Left cardiac atrium (tissue), 4 donors: ENCODE measurements around the gene AGBL1. TPM values are rescaled to one million over a fixed set of nuclear protein-coding genes. Genes with fewer than 3 reads are reported as not detected.
"Not testable (repeated sequence)": the region's sequence is repeated elsewhere in the genome, so short reads cannot be mapped to it uniquely, and the experiment has no call there.

Source experiments
- ATAC-seq, 2 donors: fragments of 200-7000 bp; cut with Tn5 transposase; one replicate each; pipeline ENCODE4 v1.9.1; 2020; ENCODE audit warnings: mild to moderate bottlenecking in 2 of 2, moderate library complexity in 2 of 2
- DNase-seq: peaks from one replicate; pipeline ENCODE4 v3.0.0-alpha.2; 2020
- intact Hi-C, 2 donors: fragments of 100-400 bp; cut with DNase I; formaldehyde crosslinking; loops; one replicate each; pipeline versions ENCODE4 v1.14.1 to v1.15.1; 2022 to 2023
- total RNA-seq, 2 donors: library from RNA; stranded (reverse); fragmentation: NEBNext Ultra II Directional; extraction: Animal tissue kit (Norgen Biotek cat#: 25700); gene quantifications; one replicate each; pipeline ENCODE4 v1.2.1, GENCODE V29; 2021
- donor health status: DM: no; HTN: yes; CAD: no.
- donor health status: DM: no; HTN: yes; CAD: no; lungs with severe emphysema.
- donor health status: DM: yes; HTN: yes; CAD: no.
- donor health status: Dilated cardiomyopathy.

The AGBL1 gene
- total RNA-seq, 2 donors from 2014 or later: 0.05 TPM; not detected in 1

DNA sequence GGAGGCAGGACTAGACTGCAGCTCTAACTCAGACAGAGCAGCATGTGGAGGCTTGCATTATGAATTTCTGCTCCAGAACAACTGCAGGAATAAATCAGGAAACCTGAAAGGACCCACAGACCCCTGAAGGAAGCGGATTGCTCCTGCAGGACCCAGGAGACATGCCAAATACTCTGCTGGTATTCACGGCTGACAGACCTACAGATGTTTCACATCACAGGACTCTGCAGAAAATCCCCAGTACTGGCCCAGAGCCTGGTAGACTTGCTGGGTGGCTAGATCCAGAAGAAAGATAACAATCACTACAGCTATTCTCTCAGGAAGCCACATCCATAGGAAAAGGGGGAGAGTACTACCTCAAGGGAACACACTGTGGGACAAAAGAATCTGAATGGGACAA lies 942.1 kb downstream of the AGBL1 start:
- intact Hi-C loops: no loop called here
- DNase-seq (no peak), ATAC-seq (no peak)

DNA sequence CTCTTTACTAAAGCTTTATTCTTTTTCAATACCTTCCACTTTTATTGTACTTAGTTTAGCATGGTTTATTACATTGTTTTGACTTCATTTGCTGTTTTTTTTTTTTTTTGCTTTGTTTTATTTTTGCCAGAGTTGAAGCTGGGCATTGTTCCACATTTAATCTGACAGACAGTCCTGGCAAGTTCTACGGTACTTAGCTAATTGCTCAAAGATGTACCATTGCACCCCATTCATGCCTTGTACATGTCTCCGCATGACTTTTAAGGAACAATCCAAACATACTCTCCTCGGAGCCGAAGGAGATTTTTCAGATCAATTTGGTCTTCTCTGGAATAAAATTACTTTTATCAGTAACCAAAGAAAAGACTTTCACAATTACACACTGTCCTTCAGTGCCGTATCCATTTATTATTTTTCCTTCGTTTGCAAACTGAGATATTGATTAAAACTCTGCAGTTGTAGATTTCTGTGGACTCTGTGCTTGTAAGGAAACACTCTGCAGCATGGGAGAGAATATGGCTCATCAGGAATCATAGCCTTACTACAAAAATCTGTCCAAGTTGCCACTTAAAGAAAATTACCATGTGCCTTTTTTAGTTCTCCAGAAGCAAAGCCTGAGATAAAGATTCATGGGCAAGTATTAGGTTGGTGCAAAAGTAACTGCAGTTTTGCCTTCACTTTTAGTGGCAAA lies 952.0 kb downstream of the AGBL1 start:
- intact Hi-C loops: loop anchor here in 1 of 2 donors (10.0 kb wide), 1 partner anchor 1213 kb away; no protein-coding TSS in a partner anchor
- ATAC-seq (no peak), DNase-seq (no peak)

DNA sequence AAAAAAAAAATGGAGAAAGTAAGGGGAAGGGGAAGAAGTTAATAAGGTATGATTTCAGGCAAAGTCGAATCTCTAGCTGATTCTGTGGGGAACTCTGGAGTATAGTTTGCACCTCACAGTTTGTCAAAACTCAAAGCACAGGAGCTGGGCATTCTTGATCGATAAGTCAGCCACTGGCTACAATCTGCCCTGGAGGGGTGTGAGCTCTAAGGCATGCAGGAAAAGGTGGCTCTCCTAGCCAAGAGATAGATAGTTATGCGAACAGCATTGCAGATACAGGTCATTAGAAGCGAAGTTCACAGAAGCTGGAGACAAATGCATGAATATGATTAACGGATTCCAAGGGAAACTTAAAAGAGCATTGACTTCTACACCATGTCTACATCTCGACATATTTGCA lies 952.6 kb downstream of the AGBL1 start:
- intact Hi-C loops: loop anchor here in 1 of 2 donors (10.0 kb wide), 1 partner anchor 1213 kb away; no protein-coding TSS in a partner anchor
- DNase-seq (no peak), ATAC-seq (no peak)

DNA sequence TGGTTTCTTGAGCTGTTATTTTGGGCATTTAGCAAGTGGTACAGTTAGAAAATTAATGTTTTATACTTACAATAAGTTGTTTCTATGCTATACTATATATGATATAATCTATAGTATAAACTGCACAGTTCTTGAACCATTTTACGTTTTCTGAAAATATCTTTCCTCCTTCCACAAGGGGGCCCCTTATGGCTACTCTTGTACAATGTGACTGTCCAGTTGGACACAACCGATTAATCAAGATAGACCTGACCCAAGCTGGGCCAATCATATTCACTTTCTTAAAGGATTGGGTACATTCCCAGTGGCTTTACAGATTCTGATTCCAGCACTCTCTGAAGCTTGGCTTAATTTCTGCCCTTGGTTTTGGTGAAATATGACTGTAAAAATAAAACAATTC lies 953.4 kb downstream of the AGBL1 start:
- DNase-seq (no peak), ATAC-seq (no peak)
- intact Hi-C loops: loop anchor here in 1 of 2 donors (10.0 kb wide), 1 partner anchor 1212 kb away; no protein-coding TSS in a partner anchor

DNA sequence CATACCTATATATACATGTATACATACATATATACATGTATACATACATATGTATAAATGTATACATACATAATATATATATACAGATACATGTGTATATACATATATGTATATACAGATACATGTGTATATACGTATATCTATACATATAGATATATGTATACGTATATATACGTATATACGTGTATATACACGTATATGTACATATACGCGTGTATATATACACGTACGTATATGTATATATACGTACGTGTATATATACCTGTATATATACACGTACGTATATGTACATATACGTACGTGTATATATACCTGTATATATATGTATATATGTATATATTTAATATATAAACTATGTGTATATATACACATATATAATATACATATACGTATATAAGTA lies 955.2 kb downstream of the AGBL1 start:
- DNase-seq (no peak), ATAC-seq (no peak)
- intact Hi-C loops: loop anchor here in 1 of 2 donors (10.0 kb wide), 1 partner anchor 1210 kb away; no protein-coding TSS in a partner anchor

DNA sequence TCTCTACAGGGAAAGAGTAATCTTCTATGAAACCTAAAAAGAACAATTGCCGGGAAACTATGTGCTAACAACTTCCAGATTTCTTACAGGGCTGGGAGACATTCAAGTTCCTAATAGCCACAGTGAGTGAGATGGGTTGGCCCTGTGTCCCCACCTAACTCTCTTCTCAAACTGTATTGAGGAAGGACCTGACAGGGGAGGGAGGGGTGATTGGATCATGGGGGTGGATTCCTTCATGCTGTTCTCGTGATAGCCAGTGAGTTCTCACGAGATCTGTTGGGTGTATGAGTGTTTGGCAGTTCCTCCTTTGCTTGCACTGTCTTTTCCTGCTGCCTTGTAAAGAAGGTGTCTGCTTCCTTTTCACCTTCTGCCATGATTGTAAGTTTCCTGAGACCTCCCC lies 958.7 kb downstream of the AGBL1 start:
- DNase-seq: no peak
- no peak for ATAC-seq
- intact Hi-C loops: loop anchor here in 1 of 2 donors (10.0 kb wide), 1 partner anchor 1206 kb away; no protein-coding TSS in a partner anchor

DNA sequence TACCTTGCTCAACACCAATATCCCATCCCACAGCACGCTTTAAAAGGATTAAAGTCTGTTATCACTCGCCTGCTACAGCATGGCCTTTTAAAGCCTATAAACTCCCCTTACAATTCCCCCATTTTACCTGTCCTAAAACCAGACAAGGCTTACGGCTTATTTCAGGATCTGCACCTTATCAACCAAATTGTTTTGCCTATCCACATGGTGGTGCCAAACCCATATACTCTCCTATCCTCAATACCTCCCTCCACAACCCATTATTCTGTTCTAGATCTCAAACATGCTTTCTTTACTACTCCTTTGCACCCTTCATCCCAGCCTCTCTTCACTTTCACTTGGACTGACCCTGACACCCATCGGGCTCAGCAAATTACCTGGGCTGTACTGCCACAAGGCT lies 962.9 kb downstream of the AGBL1 start:
- intact Hi-C loops, DNase-seq, ATAC-seq: not testable (repeated sequence)

DNA sequence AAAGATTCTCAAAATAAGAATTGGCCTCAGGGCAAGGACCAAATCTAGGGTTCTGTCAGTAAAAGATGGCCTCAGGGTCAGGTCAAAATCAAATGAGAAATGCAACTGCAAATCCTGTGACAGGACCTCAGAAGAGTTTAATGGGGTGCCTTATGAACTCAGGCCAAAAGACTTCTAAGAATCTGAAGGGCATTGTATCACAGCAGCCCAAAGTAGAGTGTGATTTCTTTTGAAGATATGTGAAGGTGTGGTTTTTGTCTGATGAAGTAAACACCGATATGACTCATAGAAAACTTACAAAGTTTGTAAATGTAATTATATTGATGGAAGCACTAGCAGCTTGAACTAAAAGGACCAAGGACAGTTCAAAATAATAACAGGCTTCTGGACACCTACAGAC lies 966.1 kb downstream of the AGBL1 start:
- DNase-seq (no peak), ATAC-seq (no peak)
- intact Hi-C loops: no loop called here

DNA sequence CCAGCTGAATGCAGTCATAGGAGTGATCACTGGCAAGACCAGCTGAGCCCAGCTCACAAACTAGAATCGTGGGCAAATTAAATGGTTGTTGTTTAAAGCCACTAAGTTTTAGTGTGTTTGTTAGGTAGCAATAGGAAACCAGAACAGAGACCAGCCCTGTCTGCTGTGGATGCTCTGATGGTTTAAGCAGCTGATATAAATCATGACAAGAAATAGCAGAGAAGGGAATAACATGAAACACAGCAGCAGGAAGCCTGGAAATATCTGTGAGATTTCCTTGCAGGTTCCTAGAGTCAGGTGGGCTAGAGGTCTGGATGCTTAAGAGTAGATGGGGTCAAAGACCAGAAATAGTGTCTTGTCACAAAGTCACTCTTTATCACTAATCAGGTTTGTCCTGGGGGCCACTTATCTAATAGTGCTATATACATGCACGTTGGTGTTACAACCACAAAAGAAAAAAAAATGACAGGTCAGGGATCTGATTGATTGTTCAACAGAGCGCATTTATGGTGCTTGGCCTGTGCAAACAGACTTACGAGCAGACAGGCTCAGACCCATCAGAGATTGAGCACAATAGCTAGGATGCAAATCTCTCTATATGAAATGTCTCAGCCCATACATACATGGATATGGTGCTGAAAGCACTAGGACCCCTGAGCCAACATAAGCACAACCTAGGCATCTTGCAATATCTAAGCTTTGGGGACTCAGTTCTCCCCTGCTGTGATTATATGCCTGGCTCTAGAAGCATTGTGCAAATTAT lies 967.7 kb downstream of the AGBL1 start:
- intact Hi-C loops: no loop called here
- ATAC-seq (no peak), DNase-seq (no peak)
